SW480 (cell line): ENCODE measurements around the gene SPART.
"Not testable (repeated sequence)": the region's sequence is repeated elsewhere in the genome, so short reads cannot be mapped to it uniquely, and the experiment has no call there.

Experiments
- DNase-seq: peaks from one replicate; pipeline ENCODE4 v3.0.0-alpha.2; 2016; ENCODE audit warnings: low spot score

The SPART gene

DNA sequence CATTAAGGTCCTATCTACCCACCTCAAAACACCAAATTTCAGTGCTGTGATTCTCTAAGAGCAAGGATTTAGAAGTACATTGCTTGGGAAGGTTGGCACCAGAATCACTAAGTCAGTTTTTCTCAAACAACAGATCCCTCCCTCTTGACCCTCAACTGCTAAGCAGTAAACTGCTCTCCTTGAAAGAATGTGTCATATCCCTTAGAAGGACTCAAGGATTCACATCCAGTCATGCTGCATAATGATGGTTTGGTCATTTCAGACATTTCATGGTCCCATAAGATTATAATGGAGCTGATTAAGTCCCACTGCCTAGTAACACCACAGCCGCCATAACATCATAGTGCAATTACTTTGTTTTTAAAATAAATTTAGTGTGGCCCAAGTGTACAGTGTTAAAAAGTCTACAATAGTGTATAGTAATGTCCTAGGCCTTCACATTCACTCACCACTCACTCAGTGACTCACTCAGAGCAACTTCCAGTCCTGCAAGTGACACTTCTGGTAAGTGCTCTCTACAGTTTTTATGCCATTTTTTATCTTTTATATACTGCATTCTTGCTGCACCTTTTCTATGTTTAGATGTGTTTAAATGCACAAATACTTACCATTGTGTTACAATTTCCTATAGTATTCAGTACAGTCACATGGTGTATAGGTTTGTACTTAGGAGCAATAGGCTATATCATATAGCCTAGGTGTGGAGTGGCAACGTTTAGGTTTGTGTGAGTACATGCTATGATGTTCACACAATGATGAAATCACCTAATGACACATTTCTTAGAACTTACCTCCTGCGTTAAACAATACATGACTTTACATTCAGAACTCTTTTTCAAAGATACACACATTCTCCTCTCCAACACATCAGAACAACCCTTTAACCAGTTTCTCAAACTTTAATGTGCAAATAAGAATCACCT is 32.9 kb downstream of the SPART start:
- DNase-seq: no peak

DNA sequence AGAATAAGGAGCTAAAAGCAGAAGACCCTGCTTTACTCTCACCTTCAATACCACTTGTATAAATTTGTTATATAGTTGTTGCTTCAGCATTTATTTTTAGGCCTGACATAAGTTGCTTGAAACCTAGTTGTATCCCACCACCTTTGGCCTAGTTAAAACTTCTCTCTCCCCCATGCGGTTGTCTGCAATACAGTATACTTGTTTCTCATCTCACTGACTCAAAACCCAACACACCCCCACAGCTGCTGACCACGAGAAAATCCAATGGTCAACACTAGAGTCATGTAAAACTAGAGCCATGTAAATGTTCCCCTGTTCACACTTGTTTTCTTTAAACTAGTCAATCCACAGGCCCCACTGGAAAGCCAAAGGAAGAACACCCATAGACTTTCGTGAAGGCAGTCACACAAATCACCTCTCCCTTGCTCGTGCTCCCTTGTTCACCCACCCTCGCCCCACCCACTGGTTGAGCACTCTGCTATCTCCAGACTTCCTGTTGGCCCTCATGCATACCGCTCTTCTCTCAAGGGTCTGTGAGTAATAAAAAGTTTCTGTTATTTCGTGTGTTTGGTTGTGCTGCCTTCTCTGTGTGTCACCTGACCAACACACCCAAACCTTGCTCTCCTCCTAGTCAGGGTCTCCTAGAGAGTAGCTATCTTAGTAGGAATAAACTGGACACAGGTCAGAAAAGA is 35.6 kb downstream of the SPART start:
- no peak for DNase-seq

DNA sequence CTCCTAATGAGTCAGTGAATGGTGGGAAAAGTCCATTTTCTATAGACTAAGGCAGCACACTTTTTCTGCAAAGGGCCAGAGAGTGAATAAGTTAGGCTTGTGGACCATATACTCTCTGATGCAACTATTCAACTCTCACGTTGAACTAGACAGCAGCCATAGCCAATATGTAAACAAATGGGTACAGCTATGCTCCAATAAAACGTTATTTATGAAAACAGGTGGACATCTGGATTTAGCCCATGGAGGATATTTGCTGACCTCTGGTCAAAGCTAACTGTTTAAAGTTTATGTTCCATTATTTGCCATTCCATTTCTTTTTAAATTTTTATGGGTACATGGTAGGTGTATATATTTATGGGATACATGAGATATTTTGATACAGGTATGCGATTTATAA is 43.9 kb downstream of the SPART start:
- DNase-seq: no peak

DNA sequence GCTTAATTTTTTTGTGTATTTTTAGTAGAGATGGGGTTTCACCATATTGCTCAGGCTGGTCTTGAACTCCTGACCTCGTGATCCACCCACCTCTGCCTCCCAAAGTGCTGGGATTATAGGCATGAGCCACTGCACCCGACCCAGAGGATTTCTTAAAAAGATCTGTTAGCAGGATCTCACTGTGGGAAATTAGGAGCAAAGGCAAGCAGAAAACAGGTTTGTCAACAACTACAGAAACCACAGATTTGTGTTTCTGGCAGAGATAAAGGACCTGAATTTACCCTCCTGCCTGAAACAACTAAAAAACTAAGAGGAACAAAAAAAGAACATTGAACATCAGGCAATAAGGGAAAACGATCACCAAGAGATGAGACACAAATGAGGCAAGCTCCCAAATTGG is 46.7 kb downstream of the SPART start:
- not testable (repeated sequence) for DNase-seq

DNA sequence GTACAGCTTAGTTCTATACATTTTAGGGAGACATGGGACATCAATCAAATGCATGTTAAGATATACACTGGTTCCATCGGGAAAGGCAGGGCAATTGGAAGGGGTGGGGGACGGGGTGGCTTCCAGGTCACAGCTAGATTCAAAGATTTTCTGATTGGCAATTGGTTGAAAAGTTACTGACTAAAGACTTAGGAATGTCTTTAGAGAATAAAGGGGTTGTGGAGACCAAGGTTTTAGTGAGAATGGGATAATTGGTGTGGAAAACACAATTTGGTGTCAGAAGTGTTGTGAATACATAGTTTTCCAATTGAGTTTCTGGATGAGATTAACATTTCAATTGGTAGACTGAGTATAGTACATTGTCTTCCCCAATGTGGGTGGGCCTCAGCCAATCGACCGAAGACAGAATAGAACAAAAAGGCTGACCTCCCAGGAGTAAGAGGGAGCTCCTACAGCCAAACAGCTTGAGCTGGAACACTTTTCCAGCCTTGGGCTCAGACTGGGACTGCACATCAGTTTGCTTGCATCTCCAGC is 47.6 kb downstream of the SPART start:
- DNase-seq: no peak

DNA sequence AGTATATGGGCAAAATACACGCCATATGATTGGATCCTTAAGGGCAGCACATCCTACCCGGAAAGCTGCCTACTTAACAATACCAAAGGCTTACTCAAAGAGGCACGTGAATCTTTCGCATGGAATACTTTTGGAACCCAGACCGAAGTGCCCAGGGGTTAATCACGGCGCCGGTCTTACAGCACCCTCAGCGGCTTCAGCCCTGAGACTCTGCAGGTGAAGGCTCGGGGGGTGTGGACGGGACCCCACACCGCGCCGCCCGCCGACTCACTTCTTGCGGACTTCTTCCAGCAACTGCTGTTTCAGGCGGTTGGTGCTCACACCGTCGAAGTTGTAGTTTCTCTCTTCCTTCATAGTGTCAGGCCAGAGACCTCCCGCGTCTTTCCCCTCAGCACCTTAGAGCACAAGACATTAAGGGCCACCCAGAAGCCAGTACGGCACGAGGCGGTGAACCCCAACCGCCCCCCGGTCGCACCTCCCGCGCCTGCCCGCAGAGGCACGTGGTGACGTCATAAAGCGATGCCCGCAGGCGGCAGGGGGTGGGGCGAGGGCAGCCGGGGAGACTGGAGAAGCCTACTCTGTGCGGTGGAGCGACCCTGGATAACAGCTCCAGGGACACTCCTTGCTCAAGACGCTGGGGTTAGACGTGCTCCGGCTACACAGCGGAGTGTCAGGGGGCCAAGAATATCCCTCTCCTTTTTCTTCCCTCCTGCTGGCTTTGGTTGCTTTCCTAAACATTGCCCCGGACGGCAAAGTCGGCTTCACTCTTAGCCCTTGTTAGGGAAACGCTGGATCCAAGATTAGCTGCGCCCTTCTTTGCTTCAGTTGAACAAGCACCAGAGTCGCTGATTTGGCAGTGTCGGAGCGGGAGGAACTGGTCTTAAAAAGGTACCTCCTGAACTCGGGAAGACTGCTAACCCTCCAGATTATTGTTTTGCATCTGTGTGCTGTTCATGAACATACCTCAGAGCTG is 48.5 kb downstream of the SPART start, which contains the start of gene CCDC169:
CCDC169 (minus strand) TSS at position 449 of the 973 bp plus-strand sequence; CDS start at position 354, 95 bp downstream.
- no peak for DNase-seq

DNA sequence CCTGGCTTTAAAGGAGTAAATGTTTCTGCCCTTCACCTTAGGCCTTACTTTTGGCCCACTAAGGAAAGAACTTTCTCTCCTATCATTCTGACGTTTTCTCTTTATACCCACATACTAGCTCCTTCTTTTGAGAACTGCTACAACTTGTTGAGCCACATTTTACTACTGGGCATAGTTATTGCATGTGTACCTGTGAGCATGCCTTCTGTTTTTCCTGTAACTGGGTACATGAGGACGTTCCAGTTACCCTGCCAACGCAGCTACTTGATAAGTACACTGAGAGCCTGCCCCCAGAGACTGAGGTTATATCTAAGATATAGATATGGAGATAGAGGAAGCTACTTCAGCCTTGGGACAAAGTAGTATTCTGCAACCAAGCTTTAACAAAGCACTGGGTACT is 52.1 kb downstream of the SPART start:
- DNase-seq: no peak

DNA sequence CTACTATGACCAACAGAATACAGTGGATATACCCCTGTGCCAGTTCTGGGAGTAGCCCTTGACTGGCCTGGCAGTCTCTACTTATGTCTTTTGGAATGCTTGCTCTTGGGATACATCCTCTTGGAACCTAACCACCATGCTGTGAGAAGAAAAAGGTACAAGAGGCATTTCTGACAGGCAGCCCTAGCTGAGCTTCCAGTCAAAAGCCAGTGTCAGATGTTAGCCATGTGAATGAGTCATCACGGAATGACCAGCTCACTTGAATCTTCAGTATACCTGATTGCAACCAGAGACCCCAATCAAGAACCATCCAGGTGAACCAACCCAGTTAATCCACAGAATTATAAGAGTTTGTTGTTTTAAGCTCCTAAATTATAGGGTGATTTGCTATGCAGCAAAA is 52.7 kb downstream of the SPART start:
- DNase-seq: no peak

DNA sequence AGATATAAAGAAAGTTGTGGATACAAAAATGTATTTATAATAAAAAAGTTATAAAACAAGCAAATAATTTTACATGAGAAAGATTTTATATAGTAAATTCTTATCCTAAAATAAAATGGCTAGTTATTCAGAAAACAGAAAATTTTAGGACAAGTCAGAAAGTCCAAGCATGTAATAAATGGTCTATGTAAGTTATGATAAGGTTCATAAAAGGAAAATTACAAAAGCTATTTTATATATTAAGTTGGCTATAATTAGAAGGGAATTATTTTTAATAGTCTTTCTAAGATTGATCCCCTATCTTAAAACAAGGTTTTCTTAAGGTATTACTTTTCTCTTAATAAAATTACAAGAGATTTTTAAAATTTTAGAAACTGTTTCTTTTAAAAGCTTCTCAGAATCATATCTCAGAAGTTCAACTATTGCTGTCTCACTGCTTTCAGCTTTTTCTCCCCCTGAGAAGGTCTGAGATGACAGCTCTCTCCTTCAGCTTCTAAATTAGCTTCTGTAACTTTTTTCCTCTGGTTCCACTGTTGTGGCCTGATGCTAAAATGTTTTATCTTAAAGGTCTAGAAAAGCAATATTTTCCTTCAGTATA is 57.3 kb downstream of the SPART start:
- DNase-seq: no peak

DNA sequence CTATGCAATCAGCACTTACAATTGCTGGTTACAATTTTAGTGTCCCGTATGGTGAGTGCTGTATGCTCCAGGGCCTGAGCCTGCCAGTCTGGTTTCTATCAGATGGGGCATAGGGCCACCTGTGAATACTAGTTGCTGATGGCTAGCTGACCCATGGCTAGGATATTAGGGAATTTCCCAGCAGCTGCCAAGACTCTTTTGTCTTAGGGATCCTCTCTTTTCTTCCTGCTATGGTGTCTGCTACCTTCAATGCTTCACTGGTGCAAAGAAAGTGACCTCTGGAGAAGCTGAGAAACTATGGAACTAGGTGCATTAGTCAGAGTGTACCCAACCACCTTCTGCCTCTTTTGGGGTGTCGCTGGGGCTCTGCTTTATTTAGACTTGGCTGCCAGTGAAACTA is 60.2 kb downstream of the SPART start:
- no peak for DNase-seq

DNA sequence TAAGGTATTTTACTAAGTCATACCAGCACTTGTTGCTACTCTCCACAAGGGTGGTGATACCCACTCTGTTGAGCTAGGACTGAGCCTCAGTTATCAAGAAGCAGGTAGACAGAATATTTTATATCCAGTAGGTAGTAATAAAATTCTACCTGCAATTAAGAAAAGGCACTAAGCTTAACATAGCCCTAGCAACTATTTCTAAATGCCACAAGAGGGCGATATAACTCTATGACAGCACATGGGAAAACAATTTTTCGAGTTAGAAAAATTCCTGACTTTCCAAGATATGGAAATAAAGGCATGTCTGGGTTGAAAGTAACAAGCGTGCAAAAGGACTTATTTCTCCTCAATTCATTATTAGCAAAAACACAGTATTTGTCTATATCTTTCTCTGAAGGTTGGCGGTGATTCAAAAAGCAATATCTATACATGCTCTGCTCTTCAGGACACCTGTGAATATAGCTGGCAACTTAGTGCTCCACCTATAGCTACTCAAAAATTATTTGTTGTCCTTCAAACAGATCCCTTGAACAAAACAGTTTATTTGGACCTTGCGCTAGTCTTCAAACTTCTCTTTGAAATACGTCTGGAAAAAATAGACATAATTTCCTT is 63.3 kb downstream of the SPART start:
- DNase-seq: peak; percentile 53

DNA sequence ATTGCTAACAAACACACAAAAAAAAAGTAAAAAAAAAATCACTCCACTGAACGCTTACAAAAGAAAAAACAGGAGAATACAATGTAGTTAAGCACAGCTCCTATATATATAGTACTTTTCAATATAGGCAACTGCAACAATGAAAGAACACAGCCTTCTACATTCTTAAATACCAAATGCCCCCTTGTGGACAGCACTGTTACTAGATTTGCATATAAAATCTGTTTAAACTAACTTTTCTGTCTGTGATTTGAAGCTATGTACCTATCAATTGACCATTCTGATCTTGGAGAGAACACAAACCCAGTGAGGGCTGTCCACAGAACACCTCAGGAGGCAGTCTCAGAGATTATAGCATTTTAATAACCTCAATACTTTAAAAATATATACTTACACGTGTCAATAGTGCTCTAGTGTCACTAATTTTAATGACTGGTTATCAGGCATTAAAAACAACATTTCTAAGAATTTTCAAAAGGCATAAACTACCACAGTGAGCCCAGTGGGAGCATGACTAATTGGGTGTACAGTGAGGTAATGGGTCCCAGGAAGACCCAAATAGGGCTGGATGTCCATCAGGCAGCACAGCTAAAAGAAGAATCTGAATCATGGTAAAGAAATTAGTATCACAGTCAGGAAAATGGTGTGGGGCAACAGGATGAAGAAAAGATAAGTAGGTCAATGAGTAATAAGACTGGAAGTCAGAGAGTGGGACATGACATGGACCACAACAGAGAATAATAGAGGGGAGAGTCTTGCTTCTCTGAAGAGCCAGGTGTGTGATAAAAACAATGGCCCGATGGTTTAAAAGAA is 70.8 kb downstream of the SPART start:
- DNase-seq: peak; percentile 72

DNA sequence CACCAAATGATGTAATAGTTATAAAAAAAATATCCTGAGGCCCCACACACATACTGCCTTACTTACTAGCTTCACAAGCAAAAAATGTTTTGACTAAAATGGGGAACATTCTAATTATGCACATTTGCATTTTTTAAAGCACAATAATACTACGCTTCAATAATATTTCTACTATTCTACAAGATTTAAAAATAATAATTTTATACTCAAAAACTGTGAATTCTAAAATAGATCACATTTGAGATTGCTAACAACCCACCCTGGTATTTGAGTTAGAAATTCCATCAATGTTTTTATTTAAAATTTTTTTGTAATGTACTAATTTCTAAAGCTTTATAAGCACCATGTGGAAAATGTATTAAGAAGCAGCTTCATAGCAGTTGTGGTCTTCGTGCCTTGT is 72.8 kb downstream of the SPART start:
- DNase-seq: no peak

DNA sequence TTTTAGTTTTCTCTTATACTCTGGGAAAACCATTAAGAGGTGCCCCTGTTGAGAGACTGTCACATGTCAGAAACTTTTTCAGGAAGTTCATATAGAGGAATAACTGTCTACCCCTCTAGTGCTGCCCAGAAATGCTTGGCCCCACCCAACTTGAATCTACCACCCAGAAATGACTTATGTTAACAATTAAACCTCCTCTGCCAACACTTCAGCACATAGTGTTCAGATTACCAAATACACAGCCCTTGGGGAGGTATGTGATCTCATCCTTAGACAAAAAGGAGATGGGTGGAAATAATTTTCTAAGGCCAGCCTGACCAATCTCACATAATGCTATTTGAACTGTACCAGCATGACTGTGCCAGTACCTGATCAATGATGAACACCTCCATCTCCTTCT is 84.2 kb downstream of the SPART start:
- DNase-seq: no peak

DNA sequence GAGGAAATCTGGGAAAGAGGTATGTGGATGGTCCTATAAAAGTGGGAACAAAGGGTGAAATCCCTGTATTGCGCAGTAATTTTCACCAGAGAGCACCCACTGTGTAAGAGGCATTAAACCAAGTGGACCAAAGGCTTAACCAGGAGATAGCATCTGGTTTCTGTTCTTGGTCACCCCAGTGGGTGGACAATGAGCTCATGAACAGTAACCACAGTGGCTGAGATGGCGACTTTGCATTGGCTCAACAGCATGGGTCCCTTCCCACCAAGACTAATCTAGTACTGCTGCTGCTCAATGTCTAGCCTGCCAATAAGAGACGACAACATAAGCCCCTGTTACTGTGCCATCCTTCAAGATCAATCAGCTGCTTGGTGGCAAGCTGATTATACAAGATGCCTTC is 85.2 kb downstream of the SPART start:
- DNase-seq: no peak

DNA sequence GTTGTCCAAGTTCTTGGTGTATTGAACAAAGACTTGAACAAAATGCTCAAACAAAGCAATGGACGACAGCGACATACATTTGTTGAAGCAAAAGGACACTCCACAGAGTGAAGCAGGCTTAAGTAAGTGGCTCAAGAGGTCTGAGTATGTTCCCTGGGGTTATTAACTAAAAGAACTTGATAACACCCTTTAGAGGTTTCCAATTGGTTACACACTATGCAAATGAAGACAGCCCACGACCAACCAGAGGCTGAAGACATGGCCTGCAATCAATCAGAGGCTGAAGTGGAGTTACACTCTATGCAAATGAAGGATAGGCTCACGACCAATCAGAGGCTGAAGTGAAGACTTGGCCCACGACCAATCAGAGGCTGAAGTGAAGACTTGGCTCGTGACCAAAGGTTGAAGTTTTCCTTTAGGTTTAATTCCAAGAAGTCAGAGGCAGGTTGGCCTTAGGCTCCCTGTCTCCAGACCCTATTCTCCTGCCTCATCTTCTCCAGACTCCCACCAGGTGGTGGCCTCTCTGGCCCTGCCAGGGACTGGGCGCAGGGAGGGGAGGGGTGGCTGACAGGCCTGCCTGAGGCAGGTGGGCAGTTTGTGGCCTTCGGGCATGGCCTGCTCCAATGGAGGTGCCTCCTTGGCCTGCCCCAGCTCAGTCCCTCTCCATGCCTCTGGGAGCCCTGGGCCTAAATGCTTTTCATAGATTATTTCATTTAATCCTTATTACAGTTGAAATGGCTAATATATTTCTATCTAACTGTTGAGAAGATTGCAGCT is 86.6 kb downstream of the SPART start:
- no peak for DNase-seq

DNA sequence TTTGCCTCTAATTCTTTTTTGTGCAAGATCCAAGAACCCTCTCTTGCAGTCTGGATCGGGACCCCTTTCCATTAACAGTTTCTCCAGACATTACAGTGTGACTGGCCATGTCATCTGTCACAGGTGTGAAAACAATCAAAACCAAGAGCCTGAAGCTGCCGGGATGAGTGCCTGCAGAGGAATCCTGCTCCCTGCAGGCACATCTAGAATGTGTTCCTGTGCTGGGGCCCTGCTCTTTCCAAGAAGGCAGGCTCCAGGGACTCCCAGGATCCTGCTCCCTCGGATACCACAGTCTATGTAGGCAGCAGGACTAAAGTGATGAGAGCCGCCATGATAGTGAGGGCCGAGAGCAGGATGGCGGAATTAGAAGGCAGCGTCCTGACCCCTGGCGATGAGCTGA is 87.4 kb downstream of the SPART start:
- DNase-seq: no peak
